GM18861 (cell line): ENCODE results near the gene CYP11A1.

ENCODE experiments used
- ATAC-seq: cut with Tn5 transposase; IDR thresholded peaks from one replicate; pipeline ENCODE4 v1.9.1; 2021; ENCODE audit not compliant: unreplicated experiment

CYP11A1 gene

GRCh38 chr15:74328331-74329056, 39.0 kb downstream of the CYP11A1 start:
- ATAC-seq = no peak

- no peak for ATAC-seq
These were observed 39.7 kb downstream of the CYP11A1 start for GRCh38 chr15:74327756-74328155.

GRCh38 chr15:74326746-74327145, 40.7 kb downstream of the CYP11A1 start:
- ATAC-seq = no peak

- ATAC-seq = no peak
These were observed 42.7 kb downstream of the CYP11A1 start for GRCh38 chr15:74324714-74325113.

- ATAC-seq = no peak
These were observed 44.8 kb downstream of the CYP11A1 start for GRCh38 chr15:74322558-74323180.

GRCh38 chr15:74320352-74321247, 46.8 kb downstream of the CYP11A1 start:
- no peak for ATAC-seq

- no peak for ATAC-seq
These were observed 47.7 kb downstream of the CYP11A1 start for GRCh38 chr15:74319596-74320351.

GRCh38 chr15:74319138-74319460, 48.3 kb downstream of the CYP11A1 start:
- ATAC-seq = no peak

GRCh38 chr15:74318376-74319137, 48.9 kb downstream of the CYP11A1 start:
- ATAC-seq = no peak

GRCh38 chr15:74317820-74318375, 49.5 kb downstream of the CYP11A1 start:
- no peak for ATAC-seq

- ATAC-seq = no peak
These were observed 51.3 kb downstream of the CYP11A1 start for GRCh38 chr15:74316141-74316540.

GRCh38 chr15:74315626-74316025, 51.8 kb downstream of the CYP11A1 start:
- no peak for ATAC-seq

- ATAC-seq = no peak
These were observed 52.5 kb downstream of the CYP11A1 start for GRCh38 chr15:74314795-74315438.

- ATAC-seq = no peak
These were observed 53.6 kb downstream of the CYP11A1 start for GRCh38 chr15:74313889-74314288.

- no peak for ATAC-seq
These were observed 54.9 kb downstream of the CYP11A1 start for GRCh38 chr15:74312445-74313007.

GRCh38 chr15:74311734-74312444, 55.6 kb downstream of the CYP11A1 start:
- ATAC-seq = no peak

GRCh38 chr15:74307827-74308811, 59.3 kb downstream of the CYP11A1 start:
- ATAC-seq = no peak
